ENCODE results near the gene ERI3.
A peak's percentile ranks its signal among the peaks of the same experiment; 100 is the strongest.

ERI3 gene

GRCh38 chr1:44355582-44356305, 687 bp upstream of the ERI3 start:
- H3K36me3 Mint-ChIP-seq (ENCODE audit: low read depth), result peaks cover 15% of the 10 kb centered on the region
- no peak for DNase-seq
- H3K4me3 Mint-ChIP-seq, result peak overlapping the region; percentile 95
- H3K27me3 Mint-ChIP-seq (ENCODE audit: low read depth, poor library complexity), result peaks cover 15% of the 10 kb centered on the region
- H3K27ac Mint-ChIP-seq, result peak overlapping the region; percentile 8
- no peaks in the 10 kb centered on the region for H3K9me3 Mint-ChIP-seq
- H3K4me1 Mint-ChIP-seq, result peaks cover 90% of the 10 kb centered on the region
- TF ChIP-seq, protein P1, sequence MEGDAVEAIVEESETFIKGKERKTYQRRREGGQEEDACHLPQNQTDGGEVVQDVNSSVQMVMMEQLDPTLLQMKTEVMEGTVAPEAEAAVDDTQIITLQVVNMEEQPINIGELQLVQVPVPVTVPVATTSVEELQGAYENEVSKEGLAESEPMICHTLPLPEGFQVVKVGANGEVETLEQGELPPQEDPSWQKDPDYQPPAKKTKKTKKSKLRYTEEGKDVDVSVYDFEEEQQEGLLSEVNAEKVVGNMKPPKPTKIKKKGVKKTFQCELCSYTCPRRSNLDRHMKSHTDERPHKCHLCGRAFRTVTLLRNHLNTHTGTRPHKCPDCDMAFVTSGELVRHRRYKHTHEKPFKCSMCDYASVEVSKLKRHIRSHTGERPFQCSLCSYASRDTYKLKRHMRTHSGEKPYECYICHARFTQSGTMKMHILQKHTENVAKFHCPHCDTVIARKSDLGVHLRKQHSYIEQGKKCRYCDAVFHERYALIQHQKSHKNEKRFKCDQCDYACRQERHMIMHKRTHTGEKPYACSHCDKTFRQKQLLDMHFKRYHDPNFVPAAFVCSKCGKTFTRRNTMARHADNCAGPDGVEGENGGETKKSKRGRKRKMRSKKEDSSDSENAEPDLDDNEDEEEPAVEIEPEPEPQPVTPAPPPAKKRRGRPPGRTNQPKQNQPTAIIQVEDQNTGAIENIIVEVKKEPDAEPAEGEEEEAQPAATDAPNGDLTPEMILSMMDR (IDR thresholded peaks at IDR 0.05), result no peak

DNA sequence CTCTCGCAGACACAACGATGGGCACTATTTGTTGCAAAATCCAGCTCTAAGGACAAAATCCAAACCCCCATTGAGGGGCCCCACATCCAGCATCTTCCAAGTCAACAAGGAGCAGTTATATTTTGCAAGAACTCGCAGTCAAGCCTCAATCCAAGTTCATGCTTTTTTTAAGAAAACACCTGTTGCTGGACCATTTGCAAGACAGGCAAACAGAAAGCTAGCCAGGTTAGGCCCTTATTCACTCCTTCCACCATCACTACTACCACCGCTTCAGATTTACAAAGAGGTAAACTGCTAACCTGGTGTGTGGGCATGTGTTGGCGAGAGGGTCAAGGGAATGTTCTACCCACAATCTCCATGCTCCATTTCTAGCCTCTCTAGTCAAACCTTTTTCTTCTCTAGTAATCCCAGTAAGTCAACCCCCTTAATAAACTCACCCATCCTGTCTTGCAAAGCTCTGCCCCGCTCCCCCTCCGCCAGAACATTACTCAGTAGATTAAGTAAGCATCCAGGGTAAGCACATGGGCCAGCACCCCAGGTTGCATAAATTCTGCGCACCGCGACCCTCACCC, 703 bp downstream of the ERI3 start:
- no peak for DNase-seq
- no peaks in the 10 kb centered on the region for H3K9me3 Mint-ChIP-seq
- TF ChIP-seq, protein P1 (IDR thresholded peaks at IDR 0.05), result no peak
- peaks cover 87% of the 10 kb centered on the region for H3K4me1 Mint-ChIP-seq
- peaks cover 23% of the 10 kb centered on the region for H3K36me3 Mint-ChIP-seq (ENCODE audit: low read depth)
- peak overlapping the region; percentile 53 for H3K27ac Mint-ChIP-seq
- peaks cover 15% of the 10 kb centered on the region for H3K27me3 Mint-ChIP-seq (ENCODE audit: low read depth, poor library complexity)
- H3K4me3 Mint-ChIP-seq, result peak overlapping the region; percentile 95

GRCh38 chr1:44353604-44354003, 1.5 kb downstream of the ERI3 start:
- Mint-ChIP-seq H3K27ac (no peak overlapping the region), H3K9me3 (no peaks in the 10 kb centered on the region), H3K27me3 (ENCODE audit: low read depth, poor library complexity) (peaks cover 15% of the 10 kb centered on the region), H3K36me3 (ENCODE audit: low read depth) (peaks cover 23% of the 10 kb centered on the region), H3K4me1 (peaks cover 85% of the 10 kb centered on the region), H3K4me3 (peak overlapping the region; percentile 95)
- TF ChIP-seq, protein P1 (IDR thresholded peaks at IDR 0.05), result no peak
- no peak for DNase-seq

GRCh38 chr1:44351289-44351688, 3.8 kb downstream of the ERI3 start:
- Mint-ChIP-seq H3K4me1 (peaks cover 89% of the 10 kb centered on the region), H3K27me3 (ENCODE audit: low read depth, poor library complexity) (peaks cover 6% of the 10 kb centered on the region), H3K9me3 (no peaks in the 10 kb centered on the region)

GRCh38 chr1:44348061-44348485, 7.0 kb downstream of the ERI3 start:
- TF ChIP-seq, protein P1 (IDR thresholded peaks at IDR 0.05), result no peak
- Mint-ChIP-seq H3K36me3 (ENCODE audit: low read depth) (peaks cover 23% of the 10 kb centered on the region), H3K27ac (no peak overlapping the region), H3K9me3 (no peaks in the 10 kb centered on the region), H3K27me3 (ENCODE audit: low read depth, poor library complexity) (peaks cover 3% of the 10 kb centered on the region), H3K4me1 (peaks cover 81% of the 10 kb centered on the region), H3K4me3 (peak overlapping the region; percentile 43)
- DNase-seq, result no peak

More at GRCh38 chr1:44351289-44351688, 3.8 kb downstream of the ERI3 start:
- Mint-ChIP-seq H3K27ac (no peak overlapping the region), H3K36me3 (ENCODE audit: low read depth) (peaks cover 23% of the 10 kb centered on the region), H3K4me3 (no peak overlapping the region)
- DNase-seq, result no peak
- TF ChIP-seq, protein P1 (IDR thresholded peaks at IDR 0.05), result no peak
